OCI-LY7 (cell line): Measurements from ENCODE around the gene CFAP54. TPM values are rescaled to one million over a fixed set of nuclear protein-coding genes. Genes with fewer than 3 reads are reported as not detected.

Source experiments
- BruUV-seq: library from RNA; stranded (reverse); fragments of 400-500 nt; replicated peaks from 2 replicates; lab custom pipeline; 2021; lab: Mats Ljungman, UMichigan
- CTCF ChIA-PET: fragments of 300-600 bp; sonication (Branson Sonifier 250); formaldehyde crosslinking; loops from one replicate; lab custom pipeline; 2022; ENCODE audit warnings: antibody characterized with exemption; ENCODE audit not compliant: unreplicated experiment; lab: Charles Lee
- POLR2A ChIA-PET: fragments of 300-600 bp; sonication (Branson Sonifier 250); formaldehyde crosslinking; loops from one replicate; lab custom pipeline; 2022; ENCODE audit warnings: antibody characterized with exemption; lab: Charles Lee
- DNase-seq: peaks from one replicate; pipeline ENCODE4 v3.0.0-alpha.2; 2015; ENCODE audit warnings: low spot score
- H2AFZ ChIP-seq: fragments of 200-600 bp; sonication (generic), shearing (Covaris generic); 2 replicates; pipeline ENCODE4 v1.6.1; 2014; ENCODE audit warnings: mild to moderate bottlenecking, antibody characterized with exemption, low read length, moderate library complexity
- H3K27ac ChIP-seq: fragments of 200-600 bp; sonication (generic); 2 replicates; pipeline ENCODE4 v1.5.1; 2014; ENCODE audit warnings: mixed run types, low read depth, mild to moderate bottlenecking, moderate library complexity, low read length, inconsistent platforms; ENCODE audit not compliant: poor library complexity, severe bottlenecking
- H3K36me3 ChIP-seq: fragments of 200-600 bp; sonication (generic); 2 replicates; pipeline ENCODE4 v1.6.1; 2014; ENCODE audit warnings: mild to moderate bottlenecking, antibody characterized with exemption, low read length, moderate library complexity, mixed read lengths; ENCODE audit not compliant: insufficient read depth
- H3K4me1 ChIP-seq: fragments of 200-600 bp; sonication (generic); 2 replicates; pipeline ENCODE4 v1.5.1; 2014; ENCODE audit warnings: mild to moderate bottlenecking, low read length; ENCODE audit not compliant: insufficient read depth, poor library complexity, severe bottlenecking
- H3K4me2 ChIP-seq: fragments of 200-600 bp; sonication (generic); 2 replicates; pipeline ENCODE4 v1.6.1; 2014; ENCODE audit warnings: mild to moderate bottlenecking, low read length
- H3K4me3 ChIP-seq: fragments of 200-600 bp; sonication (generic); 2 replicates; pipeline ENCODE4 v1.5.1; 2014; ENCODE audit warnings: mild to moderate bottlenecking, low read depth, low read length; ENCODE audit not compliant: poor library complexity, severe bottlenecking
- H3K79me2 ChIP-seq: fragments of 200-600 bp; sonication (generic); 2 replicates; pipeline ENCODE4 v1.6.1; 2016; ENCODE audit warnings: low read depth, mild to moderate bottlenecking, low read length, moderate library complexity, mixed read lengths; ENCODE audit not compliant: insufficient read depth
- H3K9me2 ChIP-seq: fragments of 200-600 bp; sonication (generic); 2 replicates; pipeline ENCODE4 v1.6.1; 2016; ENCODE audit warnings: mild to moderate bottlenecking, low read length, mixed read lengths; ENCODE audit not compliant: insufficient read depth
- H3K9me3 ChIP-seq: fragments of 200-600 bp; sonication (generic); 2 replicates; pipeline ENCODE4 v1.6.1; 2014; ENCODE audit warnings: mild to moderate bottlenecking, mixed run types, low read length, mixed read lengths
- H4K20me1 ChIP-seq: fragments of 200-600 bp; sonication (generic); 2 replicates; pipeline ENCODE4 v1.6.1; 2014; ENCODE audit warnings: mild to moderate bottlenecking, antibody characterized with exemption, low read length, moderate library complexity, mixed read lengths; ENCODE audit not compliant: insufficient read depth
- EZH2phosphoT487 ChIP-seq: fragments of 200-600 bp; sonication (generic); IDR thresholded peaks from 2 replicates; pipeline ENCODE4 v1.6.1; 2018; ENCODE audit warnings: low read depth, borderline replicate concordance, mild to moderate bottlenecking, mixed run types, antibody characterized with exemption, low read length, moderate library complexity, mixed read lengths
- intact Hi-C: fragments of 100-400 bp; cut with micrococcal nuclease; formaldehyde crosslinking; loops from one replicate; pipeline ENCODE4 v1.10.0; 2022; ENCODE audit not compliant: unreplicated experiment
- total RNA-seq, 2 experiments: library from RNA; depleted of rRNA in 1 of 2; stranded (reverse); fragments of >200 nt in 1 of 2; shearing (Covaris generic) in 1 of 2; gene quantifications; 2 replicates each; pipeline ENCODE4 v1.2.3, GENCODE V29; 2014 to 2022
- TF ChIP-seq, protein P1 (sequence below): fragments of 200-600 bp; sonication (generic); conservative IDR thresholded peaks from 2 replicates; pipeline ENCODE4 v1.5.1; 2014; ENCODE audit warnings: mild to moderate bottlenecking, antibody characterized with exemption, low read length, moderate library complexity, mixed read lengths

Gene CFAP54
- total RNA-seq, 2 experiments from 2014 or later, result 0.53 TPM; not detected in 1

DNA sequence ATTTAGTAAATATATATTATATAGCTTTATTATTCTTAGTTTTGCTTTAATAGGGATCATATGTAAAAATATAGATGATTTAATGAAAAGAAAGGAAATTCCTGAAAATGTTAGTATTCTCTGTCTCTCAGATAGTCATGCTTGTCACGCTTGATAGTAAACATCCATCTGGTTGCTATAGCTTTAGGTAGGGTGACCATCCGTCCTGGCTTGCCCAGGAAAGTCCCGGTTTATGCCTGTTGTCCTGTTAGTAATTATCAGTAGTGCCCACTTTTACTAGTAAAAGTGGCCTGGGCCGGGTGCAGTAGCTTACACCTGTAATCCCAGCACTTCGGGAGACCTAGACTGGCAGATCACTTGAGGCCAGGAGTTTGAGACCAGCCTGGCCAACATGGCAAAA, 23.8 kb downstream of the CFAP54 start:
- no peak overlapping the region for H3K4me3 ChIP-seq
- ChIA-PET POLR2A (interaction anchor here (0.8 to 2.1 kb wide), 2 partner anchors 9 to 327 kb away, joined by 3 to 10 read pairs; no protein-coding TSS in a partner anchor), CTCF (no interaction called here)
- H3K27ac ChIP-seq, result no peak overlapping the region
- no peak for TF ChIP-seq EZH2phosphoT487
- TF ChIP-seq, protein P1, sequence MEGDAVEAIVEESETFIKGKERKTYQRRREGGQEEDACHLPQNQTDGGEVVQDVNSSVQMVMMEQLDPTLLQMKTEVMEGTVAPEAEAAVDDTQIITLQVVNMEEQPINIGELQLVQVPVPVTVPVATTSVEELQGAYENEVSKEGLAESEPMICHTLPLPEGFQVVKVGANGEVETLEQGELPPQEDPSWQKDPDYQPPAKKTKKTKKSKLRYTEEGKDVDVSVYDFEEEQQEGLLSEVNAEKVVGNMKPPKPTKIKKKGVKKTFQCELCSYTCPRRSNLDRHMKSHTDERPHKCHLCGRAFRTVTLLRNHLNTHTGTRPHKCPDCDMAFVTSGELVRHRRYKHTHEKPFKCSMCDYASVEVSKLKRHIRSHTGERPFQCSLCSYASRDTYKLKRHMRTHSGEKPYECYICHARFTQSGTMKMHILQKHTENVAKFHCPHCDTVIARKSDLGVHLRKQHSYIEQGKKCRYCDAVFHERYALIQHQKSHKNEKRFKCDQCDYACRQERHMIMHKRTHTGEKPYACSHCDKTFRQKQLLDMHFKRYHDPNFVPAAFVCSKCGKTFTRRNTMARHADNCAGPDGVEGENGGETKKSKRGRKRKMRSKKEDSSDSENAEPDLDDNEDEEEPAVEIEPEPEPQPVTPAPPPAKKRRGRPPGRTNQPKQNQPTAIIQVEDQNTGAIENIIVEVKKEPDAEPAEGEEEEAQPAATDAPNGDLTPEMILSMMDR, result no peak
- H3K4me1 ChIP-seq, result peaks cover 14% of the 10 kb centered on the region
- H3K4me2 ChIP-seq, result no peak overlapping the region
- H4K20me1 ChIP-seq, result no peaks in the 10 kb centered on the region
- H3K9me3 ChIP-seq, result no peaks in the 10 kb centered on the region
- intact Hi-C loops, result no loop called here
- no peak for DNase-seq
- no peak overlapping the region for H2AFZ ChIP-seq
- no TSS peak for BruUV-seq
- no peaks in the 10 kb centered on the region for H3K9me2 ChIP-seq
- H3K36me3 ChIP-seq, result no peaks in the 10 kb centered on the region
- H3K79me2 ChIP-seq, result no peaks in the 10 kb centered on the region

DNA sequence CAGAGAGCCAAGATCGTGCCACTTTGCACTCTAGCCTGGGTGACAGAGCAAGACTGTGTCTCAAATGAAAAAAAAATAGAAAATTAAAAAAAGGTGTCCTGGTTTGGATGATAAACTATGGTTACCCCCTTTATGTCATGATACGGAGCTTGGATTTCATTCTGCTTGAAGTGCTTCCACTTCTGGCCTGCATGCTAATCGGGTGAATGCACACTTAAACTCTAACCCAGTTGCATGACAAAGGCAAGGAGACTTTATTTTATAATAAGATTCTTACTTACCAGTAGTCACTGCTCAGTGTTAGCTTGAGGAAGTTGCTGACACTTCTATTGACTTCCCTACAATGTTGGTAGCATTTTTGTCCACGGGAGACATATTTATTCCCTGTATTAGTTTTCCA, 24.3 kb downstream of the CFAP54 start:
- BruUV-seq, result no TSS peak
- Histone ChIP-seq H3K4me3 (no peak overlapping the region), H3K36me3 (no peaks in the 10 kb centered on the region), H3K4me1 (peaks cover 14% of the 10 kb centered on the region), H3K9me3 (no peaks in the 10 kb centered on the region), H2AFZ (peak overlapping the region; percentile 73; the same call in 1 of the 2 replicates), H3K27ac (no peak overlapping the region), H3K4me2 (no peak overlapping the region; the same call in 1 of the 2 replicates), H4K20me1 (no peaks in the 10 kb centered on the region), H3K79me2 (no peaks in the 10 kb centered on the region), H3K9me2 (no peaks in the 10 kb centered on the region)
- intact Hi-C loops, result no loop called here
- TF ChIP-seq EZH2phosphoT487, result no peak
- TF ChIP-seq, protein P1, result no peak
- no peak for DNase-seq
- ChIA-PET CTCF (no interaction called here), POLR2A (interaction anchor here (0.8 to 2.1 kb wide), 4 partner anchors 9 to 456 kb away, joined by 3 to 10 read pairs (median 4); no protein-coding TSS in a partner anchor)

DNA sequence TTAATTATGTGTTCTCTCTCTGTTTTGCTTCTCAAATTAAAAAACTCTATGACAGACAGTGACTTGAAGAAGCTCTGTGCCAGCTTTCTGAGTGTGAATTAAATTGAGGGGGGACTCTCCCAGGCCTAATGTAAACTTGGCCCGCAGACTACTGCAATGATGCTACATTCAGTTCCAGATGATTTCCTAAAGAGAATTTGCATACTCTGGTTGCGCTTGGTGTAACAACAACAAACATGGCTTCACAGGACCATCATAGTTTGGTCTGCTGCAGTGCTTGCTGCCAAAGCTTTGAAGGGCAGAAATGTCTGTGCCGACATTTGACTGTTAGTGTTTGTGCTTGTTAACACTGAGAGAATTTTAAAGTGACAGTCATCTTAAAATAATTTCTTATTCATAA, 25.0 kb downstream of the CFAP54 start:
- H3K4me3 ChIP-seq, result no peak overlapping the region
- H2AFZ ChIP-seq, result peak overlapping the region; percentile 73
- no peaks in the 10 kb centered on the region for H4K20me1 ChIP-seq
- H3K9me3 ChIP-seq, result no peaks in the 10 kb centered on the region
- no peaks in the 10 kb centered on the region for H3K9me2 ChIP-seq
- POLR2A ChIA-PET, result interaction anchor here (1.0 to 2.1 kb wide), 4 partner anchors 10 to 456 kb away, joined by 3 to 10 read pairs (median 4); no protein-coding TSS in a partner anchor
- no peak for TF ChIP-seq EZH2phosphoT487
- TF ChIP-seq, protein P1, result no peak
- no peaks in the 10 kb centered on the region for H3K36me3 ChIP-seq
- peak; percentile 33 for DNase-seq
- peaks cover 14% of the 10 kb centered on the region for H3K4me1 ChIP-seq
- no TSS peak for BruUV-seq
- H3K4me2 ChIP-seq, result peak overlapping the region; percentile 37
- CTCF ChIA-PET, result no interaction called here
- no peak overlapping the region for H3K27ac ChIP-seq
- intact Hi-C loops, result no loop called here
- no peaks in the 10 kb centered on the region for H3K79me2 ChIP-seq
